ENCODE results near the gene GNA14. TPM values are rescaled to one million over a fixed set of nuclear protein-coding genes. Genes with fewer than 3 reads are reported as not detected.

Gene GNA14
- total and polyA plus RNA-seq, 2 experiments from 2014 or later: 3.9 to 10.5 TPM

- TF ChIP-seq, protein P1, sequence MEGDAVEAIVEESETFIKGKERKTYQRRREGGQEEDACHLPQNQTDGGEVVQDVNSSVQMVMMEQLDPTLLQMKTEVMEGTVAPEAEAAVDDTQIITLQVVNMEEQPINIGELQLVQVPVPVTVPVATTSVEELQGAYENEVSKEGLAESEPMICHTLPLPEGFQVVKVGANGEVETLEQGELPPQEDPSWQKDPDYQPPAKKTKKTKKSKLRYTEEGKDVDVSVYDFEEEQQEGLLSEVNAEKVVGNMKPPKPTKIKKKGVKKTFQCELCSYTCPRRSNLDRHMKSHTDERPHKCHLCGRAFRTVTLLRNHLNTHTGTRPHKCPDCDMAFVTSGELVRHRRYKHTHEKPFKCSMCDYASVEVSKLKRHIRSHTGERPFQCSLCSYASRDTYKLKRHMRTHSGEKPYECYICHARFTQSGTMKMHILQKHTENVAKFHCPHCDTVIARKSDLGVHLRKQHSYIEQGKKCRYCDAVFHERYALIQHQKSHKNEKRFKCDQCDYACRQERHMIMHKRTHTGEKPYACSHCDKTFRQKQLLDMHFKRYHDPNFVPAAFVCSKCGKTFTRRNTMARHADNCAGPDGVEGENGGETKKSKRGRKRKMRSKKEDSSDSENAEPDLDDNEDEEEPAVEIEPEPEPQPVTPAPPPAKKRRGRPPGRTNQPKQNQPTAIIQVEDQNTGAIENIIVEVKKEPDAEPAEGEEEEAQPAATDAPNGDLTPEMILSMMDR (conservative IDR thresholded peaks at IDR 0.05; ENCODE audit: low read depth in 2 of 2): no peak
Observed at GRCh38 chr9:77582961-77583576, 65.1 kb downstream of the GNA14 start (continued).

GRCh38 chr9:77582525-77582924 lies 65.6 kb downstream of the GNA14 start:
- Histone ChIP-seq H3K9me2 (ENCODE audit: insufficient read depth) (peaks cover 43% of the 10 kb centered on the region), H3K79me2 (replicated peaks; ENCODE audit: insufficient read depth) (no peaks in the 10 kb centered on the region), H3K36me3 (ENCODE audit: insufficient read depth) (no peaks in the 10 kb centered on the region), H3K4me1 (ENCODE audit: insufficient read depth) (peaks cover 43% of the 10 kb centered on the region), H2AFZ (no peak overlapping the region), H4K20me1 (replicated peaks; ENCODE audit: insufficient read depth) (no peaks in the 10 kb centered on the region), H3K27ac (ENCODE audit: low read depth) (no peak overlapping the region), H3K27me3 (ENCODE audit: insufficient read depth) (no peaks in the 10 kb centered on the region), H3K4me2 (peak overlapping the region; percentile 9; the same call in 1 of the 2 replicates), H3K4me3 (no peak overlapping the region), H3F3A (replicated peaks; ENCODE audit: low read depth) (no peaks in the 10 kb centered on the region)
- peaks cover 55% of the 10 kb centered on the region for H3K4me1 Mint-ChIP-seq
- peaks cover 2% of the 10 kb centered on the region; the same call in 1 of the 3 replicates for H3K9me3 Mint-ChIP-seq
- no peak overlapping the region for H3K4me3 Mint-ChIP-seq
- H3K36me3 Mint-ChIP-seq (ENCODE audit: low read depth): peaks cover 11% of the 10 kb centered on the region; the same call in 2 of the 3 replicates
- H3K27me3 Mint-ChIP-seq (ENCODE audit: insufficient read depth, low read depth, poor library complexity): peaks cover 11% of the 10 kb centered on the region
- H3K27ac Mint-ChIP-seq: no peak overlapping the region
- ATAC-seq: no peak
- DNase-seq (ENCODE audit: low spot score): no peak
- TF ChIP-seq ZNF114 (CRISPR knock-in tag; IDR thresholded peaks at IDR 0.05) (no peak), ZNF462 (CRISPR knock-in tag; IDR thresholded peaks at IDR 0.05) (no peak), POLR2AphosphoS5 (IDR thresholded peaks at IDR 0.05; ENCODE audit: low read depth) (no peak), STAT1 (IDR thresholded peaks at IDR 0.05; ENCODE audit: unreplicated experiment) (no peak), EZH2 (IDR thresholded peaks at IDR 0.05; ENCODE audit: low read depth, unreplicated experiment) (no peak), NANOG (IDR thresholded peaks at IDR 0.05; ENCODE audit: borderline replicate concordance) (no peak), EZH2phosphoT487 (IDR thresholded peaks at IDR 0.05; ENCODE audit: unreplicated experiment) (no peak), ZNF331 (CRISPR knock-in tag; IDR thresholded peaks at IDR 0.05; ENCODE audit: low read depth) (no peak), REST (IDR thresholded peaks at IDR 0.05; ENCODE audit: unreplicated experiment) (no peak), CREB1 (CRISPR knock-in tag; IDR thresholded peaks at IDR 0.05; ENCODE audit: low read depth) (no peak)
- TF ChIP-seq, protein P1 (conservative IDR thresholded peaks at IDR 0.05; ENCODE audit: low read depth in 2 of 2): no peak

All from GM23338 (cell line).